Nephron progenitor cell (in vitro differentiated cells): ENCODE results near the gene CLEC11A.
A peak's percentile ranks its signal among the peaks of the same experiment; 100 is the strongest.
"Not testable (repeated sequence)": the region's sequence is repeated elsewhere in the genome, so short reads cannot be mapped to it uniquely, and the experiment has no call there.

Experiments
- DNase-seq: peaks from one replicate; pipeline ENCODE4 v3.0.0; 2021
- H3K27ac Mint-ChIP-seq: 2 replicates; pipeline ENCODE4 v1.8.0; 2021; ENCODE audit warnings: mild to moderate bottlenecking, moderate library complexity, mixed read lengths
- H3K27me3 Mint-ChIP-seq: 2 replicates; pipeline ENCODE4 v1.8.0; 2021; ENCODE audit warnings: mild to moderate bottlenecking, low read depth, mixed read lengths; ENCODE audit not compliant: poor library complexity
- H3K36me3 Mint-ChIP-seq: 2 replicates; pipeline ENCODE4 v1.8.0; 2021; ENCODE audit warnings: low read depth, mixed read lengths
- H3K4me1 Mint-ChIP-seq: 2 replicates; pipeline ENCODE4 v1.8.0; 2021; ENCODE audit warnings: mixed read lengths
- H3K4me3 Mint-ChIP-seq: 2 replicates; pipeline ENCODE4 v1.8.0; 2021; ENCODE audit warnings: mild to moderate bottlenecking, moderate library complexity, mixed read lengths
- H3K9me3 Mint-ChIP-seq: 2 replicates; pipeline ENCODE4 v1.8.0; 2021; ENCODE audit warnings: mild to moderate bottlenecking, moderate library complexity, mixed read lengths
- CTCF ChIP-seq: fragments of 200-600 bp; sonication (generic); IDR thresholded peaks from 2 replicates; pipeline ENCODE4 v1.5.0; 2021; ENCODE audit warnings: antibody characterized with exemption

Gene CLEC11A

GRCh38 chr19:50753879-50754278 is 30.7 kb downstream of the CLEC11A start:
- no peak for DNase-seq
- Mint-ChIP-seq H3K36me3 (no peaks in the 10 kb centered on the region), H3K27ac (no peak overlapping the region), H3K4me3 (no peak overlapping the region), H3K9me3 (no peaks in the 10 kb centered on the region), H3K27me3 (peaks cover 18% of the 10 kb centered on the region), H3K4me1 (peaks cover 5% of the 10 kb centered on the region)
- no peak for TF ChIP-seq CTCF

GRCh38 chr19:50756244-50756643 is 33.1 kb downstream of the CLEC11A start:
- not testable (repeated sequence) for H3K36me3 Mint-ChIP-seq, H3K27ac Mint-ChIP-seq, H3K9me3 Mint-ChIP-seq, H3K4me3 Mint-ChIP-seq, DNase-seq
- Mint-ChIP-seq H3K27me3 (peaks cover 18% of the 10 kb centered on the region), H3K4me1 (peaks cover 14% of the 10 kb centered on the region)

GRCh38 chr19:50757624-50758023 is 34.5 kb downstream of the CLEC11A start:
- Mint-ChIP-seq H3K27me3 (peaks cover 14% of the 10 kb centered on the region), H3K4me1 (peaks cover 14% of the 10 kb centered on the region)
- not testable (repeated sequence) for H3K9me3 Mint-ChIP-seq, H3K4me3 Mint-ChIP-seq, H3K27ac Mint-ChIP-seq, H3K36me3 Mint-ChIP-seq, DNase-seq

- Mint-ChIP-seq H3K27me3 (peaks cover 14% of the 10 kb centered on the region), H3K4me1 (peaks cover 14% of the 10 kb centered on the region)
- not testable (repeated sequence) for H3K27ac Mint-ChIP-seq, H3K9me3 Mint-ChIP-seq, H3K4me3 Mint-ChIP-seq, DNase-seq, H3K36me3 Mint-ChIP-seq
These were observed 35.9 kb downstream of the CLEC11A start for GRCh38 chr19:50759076-50759475.

- Mint-ChIP-seq H3K27ac (no peak overlapping the region), H3K9me3 (no peaks in the 10 kb centered on the region)
- TF ChIP-seq CTCF, result no peak
These were observed 36.7 kb downstream of the CLEC11A start for GRCh38 chr19:50759886-50760285.

GRCh38 chr19:50761501-50761900 is 38.3 kb downstream of the CLEC11A start:
- not testable (repeated sequence) for H3K9me3 Mint-ChIP-seq, H3K4me3 Mint-ChIP-seq, DNase-seq, H3K36me3 Mint-ChIP-seq, H3K27ac Mint-ChIP-seq
- peaks cover 12% of the 10 kb centered on the region for H3K27me3 Mint-ChIP-seq
- peaks cover 14% of the 10 kb centered on the region for H3K4me1 Mint-ChIP-seq

More at GRCh38 chr19:50759886-50760285, 36.7 kb downstream of the CLEC11A start:
- Mint-ChIP-seq H3K27me3 (peaks cover 16% of the 10 kb centered on the region), H3K4me3 (no peak overlapping the region), H3K4me1 (peaks cover 14% of the 10 kb centered on the region), H3K36me3 (no peaks in the 10 kb centered on the region)
- no peak for DNase-seq

- not testable (repeated sequence) for H3K27ac Mint-ChIP-seq, H3K4me3 Mint-ChIP-seq, H3K36me3 Mint-ChIP-seq, DNase-seq, H3K9me3 Mint-ChIP-seq
- peaks cover 11% of the 10 kb centered on the region for H3K4me1 Mint-ChIP-seq
- peaks cover 23% of the 10 kb centered on the region for H3K27me3 Mint-ChIP-seq
These were observed 40.4 kb downstream of the CLEC11A start for GRCh38 chr19:50763521-50763920.

- Mint-ChIP-seq H3K27ac (peak overlapping the region; percentile 25), H3K27me3 (peaks cover 23% of the 10 kb centered on the region), H3K9me3 (no peaks in the 10 kb centered on the region), H3K4me1 (peaks cover 6% of the 10 kb centered on the region), H3K36me3 (no peaks in the 10 kb centered on the region), H3K4me3 (no peak overlapping the region)
- no peak for DNase-seq
- TF ChIP-seq CTCF, result no peak
These were observed 41.2 kb downstream of the CLEC11A start for GRCh38 chr19:50764409-50764808.

GRCh38 chr19:50766746-50767145 is 43.6 kb downstream of the CLEC11A start:
- not testable (repeated sequence) for DNase-seq, H3K36me3 Mint-ChIP-seq, H3K4me3 Mint-ChIP-seq, H3K4me1 Mint-ChIP-seq, H3K9me3 Mint-ChIP-seq, H3K27ac Mint-ChIP-seq
- H3K27me3 Mint-ChIP-seq, result peaks cover 26% of the 10 kb centered on the region

- not testable (repeated sequence) for H3K9me3 Mint-ChIP-seq, DNase-seq, H3K4me3 Mint-ChIP-seq, H3K4me1 Mint-ChIP-seq, H3K27ac Mint-ChIP-seq, H3K36me3 Mint-ChIP-seq
- H3K27me3 Mint-ChIP-seq, result peaks cover 26% of the 10 kb centered on the region
These were observed 44.1 kb downstream of the CLEC11A start for GRCh38 chr19:50767263-50767662.
